Retinal pigment epithelial cell (primary cell): ENCODE results near the gene CIZ1.

Experiments used
- DNase-seq: peaks from one replicate; pipeline ENCODE4 v3.0.0-alpha.2; 2010; ENCODE audit warnings: low read depth
- H3K4me3 ChIP-seq: 2 replicates; pipeline ENCODE4 v1.5.1; 2011; ENCODE audit warnings: mild to moderate bottlenecking, low read length, control low read depth, moderate library complexity
- TF ChIP-seq, protein P1 (sequence below): conservative IDR thresholded peaks from 2 replicates; pipeline ENCODE4 v1.5.1; 2011; ENCODE audit warnings: low read depth, low read length, control low read depth, inconsistent platforms

The CIZ1 gene

DNA sequence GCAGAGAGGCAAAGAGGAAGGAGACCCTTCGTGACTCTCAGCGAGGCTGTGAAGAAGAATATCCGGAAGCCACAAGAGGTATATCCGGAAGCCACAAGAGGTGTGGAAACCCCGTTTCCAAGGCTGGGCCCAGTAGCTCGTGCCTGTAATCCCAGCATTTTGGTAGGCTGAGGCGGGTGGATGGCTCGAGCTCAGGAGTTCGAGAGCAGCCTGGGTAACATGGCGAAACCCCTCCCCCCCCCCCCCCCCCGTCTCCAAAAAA lies 31.9 kb downstream of the CIZ1 start:
- DNase-seq, result no peak
- H3K4me3 ChIP-seq, result peak overlapping the region; percentile 41
- TF ChIP-seq, protein P1, sequence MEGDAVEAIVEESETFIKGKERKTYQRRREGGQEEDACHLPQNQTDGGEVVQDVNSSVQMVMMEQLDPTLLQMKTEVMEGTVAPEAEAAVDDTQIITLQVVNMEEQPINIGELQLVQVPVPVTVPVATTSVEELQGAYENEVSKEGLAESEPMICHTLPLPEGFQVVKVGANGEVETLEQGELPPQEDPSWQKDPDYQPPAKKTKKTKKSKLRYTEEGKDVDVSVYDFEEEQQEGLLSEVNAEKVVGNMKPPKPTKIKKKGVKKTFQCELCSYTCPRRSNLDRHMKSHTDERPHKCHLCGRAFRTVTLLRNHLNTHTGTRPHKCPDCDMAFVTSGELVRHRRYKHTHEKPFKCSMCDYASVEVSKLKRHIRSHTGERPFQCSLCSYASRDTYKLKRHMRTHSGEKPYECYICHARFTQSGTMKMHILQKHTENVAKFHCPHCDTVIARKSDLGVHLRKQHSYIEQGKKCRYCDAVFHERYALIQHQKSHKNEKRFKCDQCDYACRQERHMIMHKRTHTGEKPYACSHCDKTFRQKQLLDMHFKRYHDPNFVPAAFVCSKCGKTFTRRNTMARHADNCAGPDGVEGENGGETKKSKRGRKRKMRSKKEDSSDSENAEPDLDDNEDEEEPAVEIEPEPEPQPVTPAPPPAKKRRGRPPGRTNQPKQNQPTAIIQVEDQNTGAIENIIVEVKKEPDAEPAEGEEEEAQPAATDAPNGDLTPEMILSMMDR, result no peak

GRCh38 chr9:128155736-128156500 lies 35.5 kb downstream of the CIZ1 start:
- no peak overlapping the region for H3K4me3 ChIP-seq
- TF ChIP-seq, protein P1, result no peak
- DNase-seq, result no peak

GRCh38 chr9:128153947-128154695 lies 37.3 kb downstream of the CIZ1 start:
- TF ChIP-seq, protein P1, result no peak
- H3K4me3 ChIP-seq, result no peak overlapping the region
- DNase-seq, result no peak

DNA sequence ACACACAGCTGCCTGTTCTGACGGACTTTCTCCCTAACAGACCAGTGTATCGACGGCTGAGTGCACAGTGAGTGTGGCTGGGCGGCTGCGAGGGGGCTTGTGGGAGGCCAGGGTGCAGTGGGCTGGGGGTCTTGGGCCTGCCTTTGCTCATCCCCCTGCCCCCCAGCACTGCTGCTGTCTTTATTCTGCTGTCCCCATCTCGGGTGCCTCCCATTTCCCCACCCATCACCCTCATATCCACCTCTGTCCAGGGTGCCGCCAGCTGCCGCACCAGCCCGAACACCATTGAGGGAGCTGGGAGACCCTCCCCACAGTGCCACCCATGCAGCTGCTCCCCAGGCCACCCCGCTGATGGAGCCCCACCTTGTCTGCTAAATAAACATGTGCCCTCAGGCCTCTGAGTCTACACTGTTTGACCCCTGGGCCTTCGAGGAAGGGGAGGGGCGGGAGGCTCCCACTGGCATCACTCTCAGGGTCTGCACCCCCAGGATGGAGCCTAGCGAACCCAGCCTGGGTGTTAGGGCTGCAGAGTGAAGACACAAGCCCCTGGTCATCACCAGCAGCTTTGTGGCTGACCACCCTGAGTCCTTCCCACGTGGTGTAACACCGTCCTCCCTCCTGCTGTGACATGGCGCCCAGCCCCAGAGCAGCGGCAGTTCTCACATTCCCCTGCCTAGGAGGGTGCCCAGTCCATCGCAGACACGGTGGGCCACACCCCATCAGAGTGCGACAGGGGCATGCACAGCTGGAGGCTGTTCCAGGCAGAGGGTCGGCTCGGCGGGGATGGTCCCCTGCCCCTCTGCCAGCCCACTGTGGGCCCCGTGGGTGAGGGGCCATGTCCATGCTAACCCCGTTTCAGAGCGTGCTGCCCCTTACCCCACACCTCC lies 38.1 kb downstream of the CIZ1 start:
- no peak overlapping the region for H3K4me3 ChIP-seq
- TF ChIP-seq, protein P1, result no peak
- DNase-seq, result no peak

- DNase-seq, result no peak
These were observed 39.0 kb downstream of the CIZ1 start for GRCh38 chr9:128152133-128153059.

More at GRCh38 chr9:128152133-128153059, 39.0 kb downstream of the CIZ1 start:
- no peak overlapping the region for H3K4me3 ChIP-seq
- TF ChIP-seq, protein P1, result no peak
